K562 (cell line): Measurements from ENCODE around the gene GPR37L1. TPM values are rescaled to one million over a fixed set of nuclear protein-coding genes. Genes with fewer than 3 reads are reported as not detected.
A peak's percentile ranks its signal among the peaks of the same experiment; 100 is the strongest.

Experiments used
- BRD9 ChIP-seq: fragments of 450-650 bp; IDR thresholded peaks from 2 replicates; pipeline ENCODE4 v1.6.1; 2018; ENCODE audit warnings: low read depth; ENCODE audit not compliant: partially characterized antibody
- DNMT1 ChIP-seq: fragments of 450-650 bp; IDR thresholded peaks from 2 replicates; pipeline ENCODE4 v1.6.1; 2016; ENCODE audit warnings: antibody characterized with exemption, mild to moderate bottlenecking
- FOXJ2 ChIP-seq: fragments of 200-800 bp; sonication (Bioruptor generic); IDR thresholded peaks from 2 replicates; pipeline ENCODE4 v1.6.1; 2016; ENCODE audit warnings: missing genetic modification characterization, missing compliant biosample characterization
- GATAD2B ChIP-seq: fragments of 450-650 bp; IDR thresholded peaks from 2 replicates; pipeline ENCODE4 v1.6.1; 2017; ENCODE audit warnings: mild to moderate bottlenecking, borderline replicate concordance
- HIVEP1 ChIP-seq: fragments of 250-450 bp; sonication (Bioruptor Pico); IDR thresholded peaks from 2 replicates; pipeline ENCODE4 v1.4.0; 2020; ENCODE audit warnings: mild to moderate bottlenecking
- L3MBTL2 ChIP-seq: fragments of 450-650 bp; IDR thresholded peaks from 2 replicates; pipeline ENCODE4 v1.6.1; 2016; ENCODE audit warnings: mild to moderate bottlenecking, moderate library complexity
- MGA ChIP-seq: fragments of 450-650 bp; IDR thresholded peaks from 2 replicates; pipeline ENCODE4 v1.6.1; 2016; ENCODE audit warnings: mild to moderate bottlenecking, moderate library complexity
- MTA1 ChIP-seq: fragments of 450-650 bp; IDR thresholded peaks from 2 replicates; pipeline ENCODE4 v1.6.1; 2017; ENCODE audit warnings: borderline replicate concordance
- POLR2A ChIP-seq: fragments of 450-650 bp; conservative IDR thresholded peaks from 2 replicates; pipeline ENCODE4 v1.6.1; 2016
- POLR2AphosphoS5 ChIP-seq: IDR thresholded peaks from 2 replicates; pipeline ENCODE4 v1.6.1; 2011; ENCODE audit warnings: mild to moderate bottlenecking, low read depth, low read length, moderate library complexity; ENCODE audit not compliant: control insufficient read depth, insufficient read depth
- SETDB1 ChIP-seq: IDR thresholded peaks from one replicate; pipeline ENCODE4 v1.6.1; 2012; ENCODE audit warnings: low read length, control low read depth, inconsistent platforms
- SNRNP70 ChIP-seq: fragments of 200-400 bp; formaldehyde crosslinking; optimal IDR thresholded peaks from 2 replicates; pipeline ENCODE3; 2017; ENCODE audit warnings: low read depth, low read length
- SP2 ChIP-seq: IDR thresholded peaks from 2 replicates; pipeline ENCODE4 v1.6.1; 2011; ENCODE audit warnings: mild to moderate bottlenecking, low read depth, low read length, moderate library complexity; ENCODE audit not compliant: poor library complexity, severe bottlenecking; ENCODE audit errors: extremely low read depth
- TAF9B ChIP-seq: fragments of 450-650 bp; IDR thresholded peaks from 2 replicates; pipeline ENCODE4 v1.6.1; 2018; ENCODE audit warnings: mild to moderate bottlenecking; ENCODE audit not compliant: partially characterized antibody
- THRAP3 ChIP-seq: fragments of 450-650 bp; IDR thresholded peaks from 2 replicates; pipeline ENCODE4 v1.6.1; 2016; ENCODE audit warnings: mild to moderate bottlenecking, inconsistent platforms, borderline replicate concordance
- ZFP36 ChIP-seq: fragments of 150-350 bp; IDR thresholded peaks from 2 replicates; pipeline ENCODE4 v1.6.1; 2018; ENCODE audit warnings: low read length, low read depth; ENCODE audit not compliant: partially characterized antibody
- ZNF134 ChIP-seq: fragments of 250-450 bp; sonication (Bioruptor Pico); conservative IDR thresholded peaks from 2 replicates; pipeline ENCODE4 v1.4.0; 2020
- ZNF431 ChIP-seq: sonication (generic); formaldehyde crosslinking; IDR thresholded peaks from 2 replicates; pipeline ENCODE4 v1.8.0; 2022; ENCODE audit warnings: mild to moderate bottlenecking, missing genetic modification reagents
- ZNF589 ChIP-seq: fragments of 200-800 bp; sonication (Bioruptor generic); IDR thresholded peaks from 2 replicates; pipeline ENCODE4 v1.6.1; 2016; ENCODE audit warnings: low read depth, missing genetic modification characterization, missing compliant biosample characterization
- ZZZ3 ChIP-seq: fragments of 450-650 bp; IDR thresholded peaks from 2 replicates; pipeline ENCODE4 v1.6.1; 2016; ENCODE audit warnings: antibody characterized with exemption, mild to moderate bottlenecking, moderate library complexity
- polyA plus RNA-seq, 8 experiments: library from polyadenylated mRNA; depleted of rRNA in 4 of 8; stranded (reverse) in 5 of 8; unstranded in 3 of 8; fragments of >200 nt; fragmentation: Nextera tagmentation in 2 of 8; fragmentation: Illumina TruSeq in 1 of 8; extraction: Ambion mirVana in 2 of 8; extraction: Trizol in 1 of 8; gene quantifications; 2 replicates each; pipeline versions ENCODE4 v1.2.1 to v1.2.3, GENCODE V29; 2011 to 2014; ENCODE audit warnings: inconsistent platforms in 1 of 8, missing spikeins in 1 of 8
- total RNA-seq, 7 experiments: library from RNA; depleted of rRNA in 6 of 7; stranded (reverse); fragments of >200 nt in 6 of 7; fragmentation: Illumina TruSeq in 2 of 7; extraction: Trizol in 2 of 7; gene quantifications; 2 replicates each; pipeline versions ENCODE4 v1.2.1 to v1.2.3, GENCODE V29; 2011 to 2021; ENCODE audit warnings: low replicate concordance in 1 of 7

Gene GPR37L1
- total and polyA plus RNA-seq, 9 of the 15 experiments (the other 6 are each of a cell fraction or from before 2014, with no cell fraction given) = not detected

GRCh38 chr1:202105571-202106339, 17.0 kb upstream of the GPR37L1 start (continued):
- TF ChIP-seq POLR2A (no peak), HIVEP1 (CRISPR knock-in tag) (no peak), L3MBTL2 (peak; percentile 35; the same call in 1 of the 2 replicates), BRD9 (peak; percentile 56), ZNF431 (CRISPR knock-in tag) (no peak), SP2 (no peak), SETDB1 (no peak), DNMT1 (no peak), ZNF589 (CRISPR knock-in tag) (no peak), ZNF134 (no peak), FOXJ2 (no peak), TAF9B (no peak), GATAD2B (no peak), SNRNP70 (no peak), ZZZ3 (no peak), MGA (no peak), POLR2AphosphoS5 (no peak), ZFP36 (peak; percentile 71), THRAP3 (no peak), MTA1 (0 out of 2 replicates have a peak, but pooled peaks have one; percentile 16)
